ENCODE data around the gene RIC3.

DNA sequence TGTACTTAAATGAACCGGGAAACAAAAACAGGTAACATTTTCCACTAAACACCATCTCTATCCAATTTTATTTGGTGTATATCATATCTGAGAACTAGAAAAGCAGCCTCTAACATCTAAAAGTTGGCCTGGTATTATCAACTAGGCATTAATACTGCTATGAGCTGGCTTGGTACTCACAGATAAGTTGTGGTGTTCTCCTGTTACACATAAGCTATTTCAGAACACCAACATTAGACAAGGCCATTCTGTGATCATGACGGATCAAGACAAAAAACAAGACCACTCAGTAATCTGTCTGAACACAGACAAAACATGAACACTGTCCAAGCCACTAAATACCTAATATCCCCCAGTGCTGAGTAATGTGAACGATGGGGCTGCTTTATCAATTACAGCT, 11.9 kb downstream of the RIC3 start:
- TF ChIP-seq, protein P1, sequence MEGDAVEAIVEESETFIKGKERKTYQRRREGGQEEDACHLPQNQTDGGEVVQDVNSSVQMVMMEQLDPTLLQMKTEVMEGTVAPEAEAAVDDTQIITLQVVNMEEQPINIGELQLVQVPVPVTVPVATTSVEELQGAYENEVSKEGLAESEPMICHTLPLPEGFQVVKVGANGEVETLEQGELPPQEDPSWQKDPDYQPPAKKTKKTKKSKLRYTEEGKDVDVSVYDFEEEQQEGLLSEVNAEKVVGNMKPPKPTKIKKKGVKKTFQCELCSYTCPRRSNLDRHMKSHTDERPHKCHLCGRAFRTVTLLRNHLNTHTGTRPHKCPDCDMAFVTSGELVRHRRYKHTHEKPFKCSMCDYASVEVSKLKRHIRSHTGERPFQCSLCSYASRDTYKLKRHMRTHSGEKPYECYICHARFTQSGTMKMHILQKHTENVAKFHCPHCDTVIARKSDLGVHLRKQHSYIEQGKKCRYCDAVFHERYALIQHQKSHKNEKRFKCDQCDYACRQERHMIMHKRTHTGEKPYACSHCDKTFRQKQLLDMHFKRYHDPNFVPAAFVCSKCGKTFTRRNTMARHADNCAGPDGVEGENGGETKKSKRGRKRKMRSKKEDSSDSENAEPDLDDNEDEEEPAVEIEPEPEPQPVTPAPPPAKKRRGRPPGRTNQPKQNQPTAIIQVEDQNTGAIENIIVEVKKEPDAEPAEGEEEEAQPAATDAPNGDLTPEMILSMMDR (IDR thresholded peaks at IDR 0.05) = no peak
- no peak for TF ChIP-seq POLR2A (IDR thresholded peaks at IDR 0.05)

Measured in uterus (tissue), 2 donors.